GM10248 (cell line): ENCODE results near the gene AQP11.

Source experiments
- CTCF ChIA-PET: fragments of 300-600 bp; sonication (Branson Sonifier 250); formaldehyde crosslinking; extraction: SDS; loops from one replicate; lab custom pipeline; 2021; ENCODE audit warnings: antibody characterized with exemption; lab: Yijun Ruan, JAX
- POLR2A ChIA-PET: fragments of 350-650 bp; sonication (Branson Sonifier 250); formaldehyde crosslinking; extraction: SDS; loops from one replicate; lab custom pipeline; 2020; ENCODE audit warnings: antibody characterized with exemption; lab: Yijun Ruan, JAX
- DNase-seq: peaks from one replicate; pipeline ENCODE4 v3.0.0; 2012; ENCODE audit errors: extremely low spot score
- TF ChIP-seq, protein P1 (sequence below): IDR thresholded peaks from 2 replicates; pipeline ENCODE4 v1.5.1; 2012; ENCODE audit warnings: mild to moderate bottlenecking, low read depth; ENCODE audit errors: extremely low read depth, missing control alignments, control extremely low read depth

The AQP11 gene

GRCh38 chr11:77636731-77637344 is 47.1 kb downstream of the AQP11 start:
- TF ChIP-seq, protein P1, sequence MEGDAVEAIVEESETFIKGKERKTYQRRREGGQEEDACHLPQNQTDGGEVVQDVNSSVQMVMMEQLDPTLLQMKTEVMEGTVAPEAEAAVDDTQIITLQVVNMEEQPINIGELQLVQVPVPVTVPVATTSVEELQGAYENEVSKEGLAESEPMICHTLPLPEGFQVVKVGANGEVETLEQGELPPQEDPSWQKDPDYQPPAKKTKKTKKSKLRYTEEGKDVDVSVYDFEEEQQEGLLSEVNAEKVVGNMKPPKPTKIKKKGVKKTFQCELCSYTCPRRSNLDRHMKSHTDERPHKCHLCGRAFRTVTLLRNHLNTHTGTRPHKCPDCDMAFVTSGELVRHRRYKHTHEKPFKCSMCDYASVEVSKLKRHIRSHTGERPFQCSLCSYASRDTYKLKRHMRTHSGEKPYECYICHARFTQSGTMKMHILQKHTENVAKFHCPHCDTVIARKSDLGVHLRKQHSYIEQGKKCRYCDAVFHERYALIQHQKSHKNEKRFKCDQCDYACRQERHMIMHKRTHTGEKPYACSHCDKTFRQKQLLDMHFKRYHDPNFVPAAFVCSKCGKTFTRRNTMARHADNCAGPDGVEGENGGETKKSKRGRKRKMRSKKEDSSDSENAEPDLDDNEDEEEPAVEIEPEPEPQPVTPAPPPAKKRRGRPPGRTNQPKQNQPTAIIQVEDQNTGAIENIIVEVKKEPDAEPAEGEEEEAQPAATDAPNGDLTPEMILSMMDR, result no peak
- peak; percentile 11 for DNase-seq
- ChIA-PET POLR2A (no interaction called here), CTCF (no interaction called here)

GRCh38 chr11:77637345-77638165 is 47.8 kb downstream of the AQP11 start, which contains the start of gene CLNS1A:
Gene CLNS1A (minus strand): TSS chr11:77637794. CDS start chr11:77637714, 80 bp downstream.
- TF ChIP-seq, protein P1, result no peak
- peak; percentile 87 for DNase-seq
- POLR2A ChIA-PET, result no interaction called here
- CTCF ChIA-PET, result no interaction called here

- DNase-seq, result no peak
- POLR2A ChIA-PET, result no interaction called here
- TF ChIP-seq, protein P1, result no peak
- CTCF ChIA-PET, result no interaction called here
Measured at GRCh38 chr11:77642228-77642627, 52.5 kb downstream of the AQP11 start.

- ChIA-PET CTCF (no interaction called here), POLR2A (no interaction called here)
Measured at GRCh38 chr11:77644887-77645286, 55.1 kb downstream of the AQP11 start.

DNA sequence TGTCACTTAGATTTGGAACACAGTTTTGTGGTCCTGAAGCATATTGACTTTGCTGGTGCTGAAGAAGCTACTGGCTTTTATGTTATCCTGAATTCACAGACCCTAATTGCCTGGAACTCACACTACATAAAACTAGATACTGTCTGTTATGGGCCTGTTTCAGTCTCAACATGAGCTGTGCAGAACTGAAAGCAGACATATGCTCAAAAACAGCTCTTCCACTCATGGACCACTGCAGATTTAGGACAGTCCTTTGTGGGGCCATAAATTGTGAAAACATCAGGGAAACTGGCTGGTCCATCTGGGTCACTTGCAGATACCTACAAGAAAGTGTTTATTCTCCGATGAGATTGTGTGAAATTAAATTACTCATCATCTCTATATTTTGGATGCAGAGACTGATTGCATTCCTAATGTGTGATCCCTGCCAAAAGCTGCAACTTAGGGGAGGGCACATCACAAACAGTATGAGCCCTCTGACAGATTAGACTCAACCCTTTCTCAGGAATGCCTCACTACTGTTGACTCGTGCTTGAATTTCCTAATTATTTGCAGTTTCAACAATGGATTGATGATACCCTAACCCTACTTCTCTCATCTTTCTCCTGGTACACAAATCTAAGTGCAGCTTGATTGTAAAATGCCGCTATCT is 58.0 kb downstream of the AQP11 start:
- no peak for DNase-seq
- TF ChIP-seq, protein P1, result no peak
- CTCF ChIA-PET, result no interaction called here
- POLR2A ChIA-PET, result no interaction called here

More at GRCh38 chr11:77644887-77645286, 55.1 kb downstream of the AQP11 start:
- TF ChIP-seq, protein P1, result no peak
- DNase-seq, result no peak

GRCh38 chr11:77650123-77650522 is 60.4 kb downstream of the AQP11 start:
- CTCF ChIA-PET, result interaction anchor here (1.3 kb wide), 1 partner anchor 13 kb away, joined by 3 read pairs; no protein-coding TSS in a partner anchor
- TF ChIP-seq, protein P1, result no peak
- DNase-seq, result no peak
- POLR2A ChIA-PET, result no interaction called here
